Brain microvascular endothelial cell (primary cell): ENCODE results near the gene QSOX1.
A peak's percentile ranks its signal among the peaks of the same experiment; 100 is the strongest.

Source experiments
- DNase-seq: peaks from one replicate; pipeline ENCODE4 v3.0.0-alpha.2; 2020
- H3K27ac ChIP-seq: fragments of 250-450 bp; sonication (Bioruptor Pico); 2 replicates; pipeline ENCODE4 v1.5.1; 2020; ENCODE audit warnings: mild to moderate bottlenecking, moderate library complexity
- H3K27me3 ChIP-seq: fragments of 250-450 bp; sonication (Bioruptor Pico); replicated peaks from 2 replicates; pipeline ENCODE4 v1.5.1; 2020; ENCODE audit warnings: mild to moderate bottlenecking
- H3K36me3 ChIP-seq: fragments of 250-450 bp; sonication (Bioruptor Pico); replicated peaks from 2 replicates; pipeline ENCODE4 v1.5.1; 2020; ENCODE audit warnings: mild to moderate bottlenecking
- H3K4me3 ChIP-seq: 2 replicates; pipeline ENCODE4 v1.5.1; 2011; ENCODE audit warnings: low read depth, mild to moderate bottlenecking, control low read depth, low read length, moderate library complexity
- in situ Hi-C: cut with HindIII; loops from 2 replicates; pipeline ENCODE4 v1.10.0; 2017; ENCODE audit warnings: low sequenced_read_pairs, low pct_ligation_motif_present
- TF ChIP-seq, protein P1 (sequence below): IDR thresholded peaks from 2 replicates; pipeline ENCODE4 v1.5.1; 2011; ENCODE audit warnings: low read depth, mild to moderate bottlenecking, moderate library complexity, low read length, control low read depth, inconsistent platforms; ENCODE audit errors: missing control alignments

Gene QSOX1, protein sequence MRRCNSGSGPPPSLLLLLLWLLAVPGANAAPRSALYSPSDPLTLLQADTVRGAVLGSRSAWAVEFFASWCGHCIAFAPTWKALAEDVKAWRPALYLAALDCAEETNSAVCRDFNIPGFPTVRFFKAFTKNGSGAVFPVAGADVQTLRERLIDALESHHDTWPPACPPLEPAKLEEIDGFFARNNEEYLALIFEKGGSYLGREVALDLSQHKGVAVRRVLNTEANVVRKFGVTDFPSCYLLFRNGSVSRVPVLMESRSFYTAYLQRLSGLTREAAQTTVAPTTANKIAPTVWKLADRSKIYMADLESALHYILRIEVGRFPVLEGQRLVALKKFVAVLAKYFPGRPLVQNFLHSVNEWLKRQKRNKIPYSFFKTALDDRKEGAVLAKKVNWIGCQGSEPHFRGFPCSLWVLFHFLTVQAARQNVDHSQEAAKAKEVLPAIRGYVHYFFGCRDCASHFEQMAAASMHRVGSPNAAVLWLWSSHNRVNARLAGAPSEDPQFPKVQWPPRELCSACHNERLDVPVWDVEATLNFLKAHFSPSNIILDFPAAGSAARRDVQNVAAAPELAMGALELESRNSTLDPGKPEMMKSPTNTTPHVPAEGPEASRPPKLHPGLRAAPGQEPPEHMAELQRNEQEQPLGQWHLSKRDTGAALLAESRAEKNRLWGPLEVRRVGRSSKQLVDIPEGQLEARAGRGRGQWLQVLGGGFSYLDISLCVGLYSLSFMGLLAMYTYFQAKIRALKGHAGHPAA

DNA sequence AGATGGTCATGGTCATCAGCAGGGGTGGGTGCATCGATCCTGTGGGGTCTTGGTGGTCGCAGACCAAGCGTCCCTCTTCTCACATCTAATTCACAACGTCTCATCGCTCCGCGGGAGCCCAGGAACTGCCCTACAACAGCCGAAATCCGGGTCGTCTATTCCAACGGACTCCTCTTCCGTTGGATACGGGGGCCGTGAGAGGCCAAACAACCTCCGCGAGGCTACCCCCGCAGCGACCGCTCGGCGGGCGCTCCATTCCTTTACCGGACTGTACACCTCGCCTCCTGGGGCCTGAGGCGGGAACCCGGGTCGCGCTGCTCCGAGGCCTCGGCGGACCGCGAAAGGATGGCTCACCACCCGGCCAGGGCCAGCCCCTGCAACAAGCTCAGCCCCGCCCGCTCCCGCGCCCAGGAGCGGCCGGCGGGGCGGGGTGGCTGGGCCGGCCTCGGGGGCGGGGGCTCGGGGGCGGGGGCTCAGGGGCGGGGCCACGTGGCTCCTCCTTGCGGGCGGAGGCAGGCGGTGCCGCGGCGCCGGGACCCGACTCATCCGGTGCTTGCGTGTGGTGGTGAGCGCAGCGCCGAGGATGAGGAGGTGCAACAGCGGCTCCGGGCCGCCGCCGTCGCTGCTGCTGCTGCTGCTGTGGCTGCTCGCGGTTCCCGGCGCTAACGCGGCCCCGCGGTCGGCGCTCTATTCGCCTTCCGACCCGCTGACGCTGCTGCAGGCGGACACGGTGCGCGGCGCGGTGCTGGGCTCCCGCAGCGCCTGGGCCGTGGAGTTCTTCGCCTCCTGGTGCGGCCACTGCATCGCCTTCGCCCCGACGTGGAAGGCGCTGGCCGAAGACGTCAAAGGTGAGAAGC, at the start of gene QSOX1:
QSOX1 (plus strand) TSS at position 545 of the 857 bp plus-strand sequence; CDS start at position 584, 39 bp downstream.
- in situ Hi-C loops, result no loop called here
- Histone ChIP-seq H3K36me3 (no peaks in the 10 kb centered on the region), H3K27ac (peak within 1 kb of the TSS; percentile 77), H3K27me3 (no peaks in the 10 kb centered on the region), H3K4me3 (peak within 1 kb of the TSS; percentile 87)
- TF ChIP-seq, protein P1, sequence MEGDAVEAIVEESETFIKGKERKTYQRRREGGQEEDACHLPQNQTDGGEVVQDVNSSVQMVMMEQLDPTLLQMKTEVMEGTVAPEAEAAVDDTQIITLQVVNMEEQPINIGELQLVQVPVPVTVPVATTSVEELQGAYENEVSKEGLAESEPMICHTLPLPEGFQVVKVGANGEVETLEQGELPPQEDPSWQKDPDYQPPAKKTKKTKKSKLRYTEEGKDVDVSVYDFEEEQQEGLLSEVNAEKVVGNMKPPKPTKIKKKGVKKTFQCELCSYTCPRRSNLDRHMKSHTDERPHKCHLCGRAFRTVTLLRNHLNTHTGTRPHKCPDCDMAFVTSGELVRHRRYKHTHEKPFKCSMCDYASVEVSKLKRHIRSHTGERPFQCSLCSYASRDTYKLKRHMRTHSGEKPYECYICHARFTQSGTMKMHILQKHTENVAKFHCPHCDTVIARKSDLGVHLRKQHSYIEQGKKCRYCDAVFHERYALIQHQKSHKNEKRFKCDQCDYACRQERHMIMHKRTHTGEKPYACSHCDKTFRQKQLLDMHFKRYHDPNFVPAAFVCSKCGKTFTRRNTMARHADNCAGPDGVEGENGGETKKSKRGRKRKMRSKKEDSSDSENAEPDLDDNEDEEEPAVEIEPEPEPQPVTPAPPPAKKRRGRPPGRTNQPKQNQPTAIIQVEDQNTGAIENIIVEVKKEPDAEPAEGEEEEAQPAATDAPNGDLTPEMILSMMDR, result no peak
- peak; percentile 75 for DNase-seq

DNA sequence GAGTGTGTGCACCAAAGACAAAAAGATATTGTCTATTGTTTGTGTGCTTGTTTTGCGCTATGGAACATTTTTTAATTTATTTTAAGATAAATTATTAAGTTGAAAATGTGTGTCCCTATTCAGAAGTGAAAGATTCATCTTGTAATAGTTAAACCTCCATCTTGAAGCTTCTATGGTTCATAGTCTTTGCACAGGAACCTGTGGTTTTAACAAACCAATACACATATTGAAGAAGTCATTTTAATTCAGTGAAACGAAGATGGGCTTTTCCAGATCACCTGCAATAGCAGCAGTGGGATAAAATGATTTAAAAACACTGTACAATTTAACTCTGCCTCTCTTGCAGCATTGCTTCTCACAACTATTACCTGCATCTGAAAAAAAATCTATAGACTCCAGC, 42.6 kb upstream of the QSOX1 start:
- in situ Hi-C loops, result no loop called here
- peaks cover 10% of the 10 kb centered on the region for H3K36me3 ChIP-seq
- TF ChIP-seq, protein P1, result no peak
- H3K27me3 ChIP-seq, result no peaks in the 10 kb centered on the region
- no peak overlapping the region for H3K4me3 ChIP-seq
- no peak overlapping the region for H3K27ac ChIP-seq
- DNase-seq, result no peak

DNA sequence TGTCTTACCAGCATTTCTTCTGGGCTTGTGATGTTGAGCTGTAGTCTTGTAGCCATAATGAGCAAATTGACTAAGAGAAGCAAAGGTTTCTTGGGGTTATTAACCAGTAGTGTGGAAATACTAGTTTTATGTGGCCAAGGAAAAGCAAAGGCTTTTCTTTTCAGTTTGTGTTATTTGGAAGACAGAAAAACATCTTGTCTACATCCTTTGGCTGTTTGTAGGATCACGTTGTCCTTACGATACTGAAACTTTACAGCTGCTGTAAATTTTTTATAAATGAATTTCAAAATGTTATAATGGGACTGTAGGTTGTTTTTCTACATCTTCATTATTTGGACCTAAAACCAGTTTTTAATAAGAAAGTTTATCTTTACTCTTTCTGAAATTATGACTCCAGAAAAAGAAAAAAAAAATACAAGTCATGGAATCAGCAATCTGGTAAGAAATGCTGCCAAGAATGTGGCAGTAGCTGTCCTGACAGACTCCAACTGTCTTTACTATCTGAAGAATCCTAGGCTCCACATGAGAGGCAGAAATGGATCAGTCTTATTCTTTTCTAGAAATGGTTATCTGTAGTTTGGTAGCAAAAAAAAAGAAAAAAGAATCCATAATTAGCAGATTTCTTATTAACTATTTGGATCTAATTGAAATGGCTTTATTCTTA, 41.6 kb upstream of the QSOX1 start:
- H3K27ac ChIP-seq, result no peak overlapping the region
- in situ Hi-C loops, result no loop called here
- TF ChIP-seq, protein P1, result no peak
- H3K4me3 ChIP-seq, result no peak overlapping the region
- peaks cover 10% of the 10 kb centered on the region for H3K36me3 ChIP-seq
- H3K27me3 ChIP-seq, result no peaks in the 10 kb centered on the region
- no peak for DNase-seq

DNA sequence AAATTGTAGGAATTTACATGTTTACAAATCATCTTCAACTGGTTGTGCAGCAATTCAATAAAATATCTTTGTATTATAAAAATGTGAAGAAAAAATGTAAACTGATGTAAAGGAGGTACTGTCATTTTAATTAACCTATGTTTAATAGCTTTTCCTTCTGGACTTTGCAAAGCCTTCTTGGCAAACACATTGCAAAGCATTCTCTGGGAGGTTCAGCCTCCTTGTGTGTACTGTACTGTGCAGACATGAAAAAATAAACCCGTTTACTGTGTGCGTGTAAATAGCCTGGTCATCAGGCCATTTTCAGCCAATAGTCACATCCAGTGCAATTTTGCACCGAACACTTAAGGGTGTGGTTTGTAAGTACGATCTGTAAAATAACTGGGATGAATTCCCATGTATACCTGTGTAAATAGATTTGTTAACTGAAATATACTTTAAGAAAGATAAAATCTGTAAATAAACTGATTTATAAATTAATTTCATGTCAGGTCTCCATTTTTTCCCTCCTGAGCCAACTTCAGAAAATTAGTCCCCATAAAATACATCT, 40.2 kb upstream of the QSOX1 start:
- in situ Hi-C loops, result no loop called here
- Histone ChIP-seq H3K4me3 (no peak overlapping the region), H3K27me3 (no peaks in the 10 kb centered on the region), H3K27ac (no peak overlapping the region), H3K36me3 (peaks cover 10% of the 10 kb centered on the region)
- TF ChIP-seq, protein P1, result no peak
- DNase-seq, result no peak
